Gastroesophageal sphincter (tissue), 4 donors: ENCODE results near the gene PRX. TPM values are rescaled to one million over a fixed set of nuclear protein-coding genes. Genes with fewer than 3 reads are reported as not detected.

ENCODE experiments used
- ATAC-seq: fragments of 150-250 bp; one replicate; pipeline ENCODE4 v1.9.1; 2016; ENCODE audit warnings: mild to moderate bottlenecking, moderate library complexity
- H3K27ac ChIP-seq, 4 donors: fragments of 200-600 bp; sonication (generic) in 3 of 4; 1 replicate in 3 of 4; 2 replicates in 1 of 4; pipeline ENCODE4 v1.5.1; 2016 to 2019
- H3K27me3 ChIP-seq: fragments of 200-600 bp; sonication (generic); one replicate; pipeline ENCODE4 v1.5.1; 2019
- H3K36me3 ChIP-seq, 2 donors: fragments of 200-600 bp; sonication (generic); one replicate each; pipeline ENCODE4 v1.5.1; 2019; ENCODE audit warnings: control low read depth in 1 of 2
- H3K4me1 ChIP-seq, 3 donors: fragments of 200-600 bp; sonication (generic); 1 replicate in 2 of 3; 2 replicates in 1 of 3; pipeline ENCODE4 v1.5.1; 2016 to 2019; ENCODE audit warnings: control low read depth in 2 of 3
- H3K4me3 ChIP-seq, 2 donors: fragments of 200-600 bp; sonication (generic); one replicate each; pipeline ENCODE4 v1.5.1; 2019; ENCODE audit warnings: mild to moderate bottlenecking in 1 of 2, moderate library complexity in 1 of 2
- H3K9me3 ChIP-seq, 3 donors: fragments of 200-600 bp; sonication (generic); one replicate each; pipeline ENCODE4 v1.5.1; 2017 to 2019; ENCODE audit warnings: control low read depth in 2 of 3
- EP300 ChIP-seq: sonication (generic); formaldehyde crosslinking; IDR thresholded peaks from one replicate; pipeline ENCODE4 v1.6.1; 2017; ENCODE audit warnings: antibody characterized with exemption, mild to moderate bottlenecking
- POLR2A ChIP-seq, 2 donors: fragments of 450-650 bp; IDR thresholded peaks; one replicate each; pipeline ENCODE4 v1.6.1; 2017; ENCODE audit warnings: antibody characterized with exemption in 2 of 2, mild to moderate bottlenecking in 2 of 2, moderate library complexity in 1 of 2
- POLR2AphosphoS5 ChIP-seq: sonication (generic); formaldehyde crosslinking; IDR thresholded peaks from one replicate; pipeline ENCODE4 v1.6.1; 2017; ENCODE audit warnings: antibody characterized with exemption
- WGBS, 2 donors: methylation state at CpG; one replicate each; pipeline ENCODE4 v1.1.5; 2018; ENCODE audit warnings: low coverage in 1 of 2; 5-methylcytosine and 5-hydroxymethylcytosine counted together
- total RNA-seq, 4 donors: library from RNA; depleted of rRNA; stranded (reverse); fragments of >200 nt; gene quantifications; one replicate each; pipeline ENCODE4 v1.1.0, GENCODE V29; 2016
- TF ChIP-seq, protein P1 (sequence below), 4 experiments: fragments of 200-600 bp in 2 of 4; fragments of 450-650 bp in 2 of 4; sonication (generic) in 1 of 4; IDR thresholded peaks; one replicate each; pipeline ENCODE4 v1.5.1; 2017 to 2019; ENCODE audit warnings: antibody characterized with exemption in 4 of 4, mild to moderate bottlenecking in 2 of 4, moderate library complexity in 2 of 4

The PRX gene
- total RNA-seq, 4 donors from 2014 or later = 4.5 to 12.7 (median 6.7) TPM

DNA sequence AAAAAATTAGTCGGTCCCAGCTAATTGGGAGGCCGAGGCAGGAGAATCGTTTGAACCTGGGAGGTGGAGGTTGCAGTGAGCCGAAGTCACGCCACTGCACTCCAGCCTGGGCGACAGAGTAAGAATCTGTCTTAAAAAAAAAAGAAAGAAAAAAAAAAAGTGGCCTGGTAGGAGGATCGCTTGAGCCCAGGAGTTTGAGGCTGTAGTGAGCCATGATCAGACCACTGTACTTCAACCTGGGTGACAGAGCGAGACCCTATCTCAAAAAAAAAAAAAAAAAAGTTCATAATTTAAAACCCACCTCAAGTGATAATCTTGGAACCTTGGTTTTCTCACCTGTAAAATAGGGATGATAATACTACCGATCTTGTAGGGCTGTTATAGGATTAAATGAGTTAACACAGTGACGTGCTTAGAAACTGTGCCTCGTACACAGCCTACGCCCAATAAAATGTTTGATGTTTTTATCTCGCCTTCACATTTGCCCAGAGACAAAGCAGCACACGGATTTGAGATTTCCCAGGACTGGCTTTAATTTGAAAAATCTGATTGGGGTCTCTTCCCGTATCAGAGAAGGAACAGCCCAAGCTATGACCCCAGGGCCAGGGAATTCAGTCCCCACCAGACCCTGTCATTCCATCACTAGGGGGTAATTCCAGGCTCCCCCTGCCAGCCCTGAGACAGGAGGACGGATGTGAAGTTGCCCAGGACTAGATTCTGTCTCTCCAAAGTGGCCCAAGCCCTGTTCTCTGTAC lies 9.0 kb upstream of the PRX start:
- no peak for ATAC-seq
- H3K4me3 ChIP-seq = peak overlapping the region in 1 of 2 donors; percentile 56
- H3K27ac ChIP-seq = peak overlapping the region; percentile 92 to 100 (median 96)
- H3K9me3 ChIP-seq = no peaks in the 10 kb centered on the region
- TF ChIP-seq EP300 (no peak), POLR2A (IDR thresholded peaks at IDR 0.05) (no peak), POLR2AphosphoS5 (no peak)
- TF ChIP-seq, protein P1, sequence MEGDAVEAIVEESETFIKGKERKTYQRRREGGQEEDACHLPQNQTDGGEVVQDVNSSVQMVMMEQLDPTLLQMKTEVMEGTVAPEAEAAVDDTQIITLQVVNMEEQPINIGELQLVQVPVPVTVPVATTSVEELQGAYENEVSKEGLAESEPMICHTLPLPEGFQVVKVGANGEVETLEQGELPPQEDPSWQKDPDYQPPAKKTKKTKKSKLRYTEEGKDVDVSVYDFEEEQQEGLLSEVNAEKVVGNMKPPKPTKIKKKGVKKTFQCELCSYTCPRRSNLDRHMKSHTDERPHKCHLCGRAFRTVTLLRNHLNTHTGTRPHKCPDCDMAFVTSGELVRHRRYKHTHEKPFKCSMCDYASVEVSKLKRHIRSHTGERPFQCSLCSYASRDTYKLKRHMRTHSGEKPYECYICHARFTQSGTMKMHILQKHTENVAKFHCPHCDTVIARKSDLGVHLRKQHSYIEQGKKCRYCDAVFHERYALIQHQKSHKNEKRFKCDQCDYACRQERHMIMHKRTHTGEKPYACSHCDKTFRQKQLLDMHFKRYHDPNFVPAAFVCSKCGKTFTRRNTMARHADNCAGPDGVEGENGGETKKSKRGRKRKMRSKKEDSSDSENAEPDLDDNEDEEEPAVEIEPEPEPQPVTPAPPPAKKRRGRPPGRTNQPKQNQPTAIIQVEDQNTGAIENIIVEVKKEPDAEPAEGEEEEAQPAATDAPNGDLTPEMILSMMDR (IDR thresholded peaks at IDR 0.05) = no peak
- peaks cover 0 to 16% of the 10 kb centered on the region in 2 donors for H3K36me3 ChIP-seq
- peaks cover 0 to 62% (median 33%) of the 10 kb centered on the region in 3 donors for H3K4me1 ChIP-seq
- 56 to 65% methylated on average over 7 to 15 of the region's 16 CpGs for WGBS, 2 donors
- H3K27me3 ChIP-seq = no peaks in the 10 kb centered on the region

DNA sequence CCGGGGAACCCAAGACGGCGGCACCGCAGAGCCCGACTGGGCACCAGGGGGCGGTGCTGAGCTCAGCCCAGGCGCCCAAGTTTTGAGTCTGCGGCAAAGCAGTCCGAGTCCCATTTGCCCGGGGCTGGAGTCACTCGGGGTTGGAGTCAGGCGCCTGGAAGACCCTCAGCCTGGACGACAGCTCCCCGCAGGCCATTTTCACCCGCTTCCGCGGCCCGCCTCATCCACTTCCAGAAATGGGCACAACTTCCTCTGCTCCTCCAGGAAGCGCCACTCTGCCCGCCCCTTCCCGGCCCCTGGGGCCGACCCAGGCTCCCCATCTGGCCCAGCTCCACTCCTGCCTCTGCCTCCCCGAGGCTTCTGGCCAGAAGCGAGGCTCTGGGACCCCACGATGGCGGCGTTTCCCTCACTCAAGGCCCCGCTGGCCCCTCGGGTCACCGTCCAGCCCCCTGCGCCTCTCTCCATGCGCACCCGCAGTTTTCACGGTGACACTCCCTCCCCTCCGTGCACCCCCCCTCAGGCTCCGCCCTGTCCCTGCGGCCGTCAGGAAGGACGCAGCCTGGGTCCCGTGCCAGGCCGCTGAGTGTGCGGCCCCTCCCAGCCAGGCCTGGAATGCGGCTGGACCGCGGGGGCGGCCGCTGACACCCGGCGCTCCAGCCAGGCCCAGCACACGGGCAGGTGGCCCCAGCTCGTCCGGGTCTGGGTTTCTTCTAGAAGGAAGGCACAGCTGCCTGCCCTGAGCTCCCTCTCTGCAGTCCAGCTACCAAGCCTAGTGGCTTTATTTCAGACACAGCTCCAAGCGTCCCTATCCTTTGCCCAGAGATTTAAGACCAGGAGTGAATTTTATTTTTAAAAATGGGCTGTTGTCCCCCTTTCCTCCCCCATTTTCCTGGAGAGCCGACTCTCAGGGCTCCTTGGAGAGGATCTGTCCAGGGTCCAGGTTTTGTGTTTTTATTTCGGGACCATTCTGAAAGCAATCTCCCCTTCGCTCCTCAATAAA lies 7.9 kb upstream of the PRX start:
- no peak for TF ChIP-seq EP300
- TF ChIP-seq POLR2AphosphoS5 = peak; percentile 96
- TF ChIP-seq POLR2A (IDR thresholded peaks at IDR 0.05) = peak; percentile 82 to 90
- TF ChIP-seq, protein P1 (IDR thresholded peaks at IDR 0.05) = peak in 3 of 4 experiments; percentile 87 to 91 (median 90)
- Histone ChIP-seq H3K9me3 (no peaks in the 10 kb centered on the region), H3K4me1 (peaks cover 0 to 58% (median 33%) of the 10 kb centered on the region in 3 donors), H3K27me3 (no peaks in the 10 kb centered on the region), H3K27ac (peak overlapping the region; percentile 92 to 100 (median 96)), H3K4me3 (peak overlapping the region; percentile 47 to 56), H3K36me3 (peaks cover 0 to 16% of the 10 kb centered on the region in 2 donors)
- WGBS, 2 donors = 1 to 4% methylated on average over 8 to 15 of the region's 56 CpGs
- peak; percentile 87 for ATAC-seq

- TF ChIP-seq POLR2A (IDR thresholded peaks at IDR 0.05) (no peak), POLR2AphosphoS5 (no peak), EP300 (no peak)
- TF ChIP-seq, protein P1 (IDR thresholded peaks at IDR 0.05) = no peak
- H3K9me3 ChIP-seq = no peaks in the 10 kb centered on the region
- H3K27ac ChIP-seq = peak overlapping the region; percentile 92 to 100 (median 96)
- no peaks in the 10 kb centered on the region for H3K27me3 ChIP-seq
- no peak for ATAC-seq
- peaks cover 0 to 58% (median 33%) of the 10 kb centered on the region in 3 donors for H3K4me1 ChIP-seq
- H3K36me3 ChIP-seq = peaks cover 0 to 16% of the 10 kb centered on the region in 2 donors
- H3K4me3 ChIP-seq = peak overlapping the region; percentile 47 to 56
- 47 to 57% methylated on average over 6 to 11 of the region's 14 CpGs for WGBS, 2 donors
Measured at GRCh38 chr19:40420451-40420765, 7.2 kb upstream of the PRX start.

- H3K36me3 ChIP-seq = peaks cover 0 to 16% of the 10 kb centered on the region in 2 donors
- no peaks in the 10 kb centered on the region for H3K9me3 ChIP-seq
- no peak for ATAC-seq
- 80 to 92% methylated on average over 2 of the region's 5 CpGs for WGBS, 2 donors
- no peaks in the 10 kb centered on the region for H3K27me3 ChIP-seq
- H3K27ac ChIP-seq = peak overlapping the region in 2 of 4 donors; percentile 11 to 98
- no peak overlapping the region for H3K4me3 ChIP-seq
- TF ChIP-seq POLR2A (IDR thresholded peaks at IDR 0.05) = no peak
- no peak for TF ChIP-seq EP300
- TF ChIP-seq, protein P1 (IDR thresholded peaks at IDR 0.05) = no peak
- no peak for TF ChIP-seq POLR2AphosphoS5
- H3K4me1 ChIP-seq = peaks cover 0 to 58% (median 33%) of the 10 kb centered on the region in 3 donors
Measured at GRCh38 chr19:40419780-40420179, 6.6 kb upstream of the PRX start.
